H1 (cell line): ENCODE data around the gene POGK. TPM values are rescaled to one million over a fixed set of nuclear protein-coding genes. Genes with fewer than 3 reads are reported as not detected.

ENCODE experiments used
- CTCF ChIA-PET: fragments of 300-600 bp; sonication (Branson Sonifier 250); formaldehyde crosslinking; loops from one replicate; lab custom pipeline; 2021; ENCODE audit not compliant: partially characterized antibody; lab: Charles Lee
- POLR2A ChIA-PET: fragments of 300-600 bp; sonication (Branson Sonifier 250); formaldehyde crosslinking; loops from one replicate; lab custom pipeline; 2021; ENCODE audit warnings: inconsistent platforms; ENCODE audit not compliant: partially characterized antibody; lab: Charles Lee
- DNase-seq, 2 experiments: peaks; one replicate each; pipeline versions ENCODE4 v3.0.0 to v3.0.0-alpha.2; 2010 to 2022; ENCODE audit warnings: low spot score in 2 of 2, low read depth in 1 of 2, mixed read lengths in 1 of 2
- FAIRE-seq: peaks from 2 replicates; lab custom pipeline; 2011; peaks lifted over from hg19 to GRCh38; lab: Jason Lieb, UNC
- H2AFZ ChIP-seq: 2 replicates; pipeline ENCODE4 v1.8.1; 2012; ENCODE audit warnings: low read length, inconsistent platforms
- H2AK5ac ChIP-seq: 2 replicates; pipeline ENCODE4 v1.6.1; 2013; ENCODE audit warnings: low read depth, low read length
- H2BK120ac ChIP-seq: replicated peaks from 2 replicates; pipeline ENCODE3; 2013; ENCODE audit warnings: low read depth, low read length, inconsistent platforms
- H2BK12ac ChIP-seq: 2 replicates; pipeline ENCODE4 v1.6.1; 2013; ENCODE audit warnings: low read depth, low read length
- H2BK15ac ChIP-seq: 2 replicates; pipeline ENCODE4 v1.6.1; 2013; ENCODE audit warnings: low read length
- H2BK20ac ChIP-seq: 2 replicates; pipeline ENCODE4 v1.6.1; 2013; ENCODE audit warnings: low read length
- H2BK5ac ChIP-seq: 2 replicates; pipeline ENCODE4 v1.6.1; 2013; ENCODE audit warnings: low read depth, low read length
- H3K14ac ChIP-seq: 2 replicates; pipeline ENCODE4 v1.6.1; 2013; ENCODE audit warnings: inconsistent platforms; ENCODE audit not compliant: insufficient read length
- H3K18ac ChIP-seq: 2 replicates; pipeline ENCODE4 v1.6.1; 2013; ENCODE audit warnings: low read length; ENCODE audit errors: extremely low read depth
- H3K23ac ChIP-seq: 2 replicates; pipeline ENCODE4 v1.6.1; 2013; ENCODE audit warnings: inconsistent platforms; ENCODE audit not compliant: insufficient read length
- H3K23me2 ChIP-seq: 2 replicates; pipeline ENCODE4 v1.6.1; 2013; ENCODE audit warnings: low read depth, low read length
- H3K27ac ChIP-seq: 2 replicates; pipeline ENCODE4 v1.6.1; 2011; ENCODE audit warnings: low read depth, low read length, inconsistent platforms
- H3K27me3 ChIP-seq, 4 experiments: replicated peaks in 1 of 4; 1 replicate in 1 of 4; 2 replicates in 3 of 4; pipeline versions ENCODE4 v1.6.1 to v1.8.1; 2011 to 2013; ENCODE audit warnings: low read length in 3 of 4, mild to moderate bottlenecking in 3 of 4, inconsistent platforms in 2 of 4, mixed read lengths in 2 of 4, moderate library complexity in 1 of 4; ENCODE audit not compliant: control insufficient read depth in 3 of 4, insufficient read depth in 3 of 4; ENCODE audit errors: extremely low read depth in 1 of 4
- H3K36me3 ChIP-seq, 4 experiments: 2 replicates each; pipeline versions ENCODE4 v1.6.1 to v1.8.1; 2011 to 2013; ENCODE audit warnings: mild to moderate bottlenecking in 4 of 4, low read length in 3 of 4, moderate library complexity in 2 of 4, control low read depth in 1 of 4, inconsistent platforms in 1 of 4; ENCODE audit not compliant: insufficient read depth in 4 of 4, control insufficient read depth in 2 of 4
- H3K4ac ChIP-seq: replicated peaks from 2 replicates; pipeline ENCODE3; 2013; ENCODE audit warnings: low read length, low read depth, mixed read lengths, inconsistent platforms; ENCODE audit not compliant: insufficient read length
- H3K4me1 ChIP-seq, 4 experiments: replicated peaks in 1 of 4; 1 replicate in 1 of 4; 2 replicates in 3 of 4; pipeline versions ENCODE4 v1.6.1 to v1.8.1; 2011 to 2013; ENCODE audit warnings: low read length in 3 of 4, inconsistent platforms in 2 of 4, mixed read lengths in 1 of 4; ENCODE audit not compliant: insufficient read depth in 4 of 4, control insufficient read depth in 3 of 4
- H3K4me2 ChIP-seq, 2 experiments: 2 replicates each; pipeline versions ENCODE4 v1.6.1 to v1.8.1; 2011 to 2013; ENCODE audit warnings: low read depth in 2 of 2, low read length in 2 of 2, control low read depth in 1 of 2, inconsistent platforms in 1 of 2, mild to moderate bottlenecking in 1 of 2; ENCODE audit not compliant: insufficient read depth in 1 of 2
- H3K4me3 ChIP-seq, 4 experiments: fragments of 200-600, 300-600 bp in 1 of 4; sonication (generic), shearing (Covaris generic), sonication (Bioruptor Twin) in 1 of 4; 2 replicates each; pipeline versions ENCODE4 v1.5.1 to v1.8.1; 2011 to 2016; ENCODE audit warnings: low read length in 4 of 4, low read depth in 3 of 4, control low read depth in 2 of 4, inconsistent platforms in 2 of 4, mild to moderate bottlenecking in 2 of 4, mixed read lengths in 1 of 4, moderate library complexity in 1 of 4; ENCODE audit not compliant: insufficient read depth in 2 of 4; ENCODE audit errors: extremely low read depth in 1 of 4
- H3K56ac ChIP-seq: replicated peaks from 2 replicates; pipeline ENCODE3; 2013; ENCODE audit warnings: low read depth, mild to moderate bottlenecking, mixed read lengths, low read length, inconsistent platforms; ENCODE audit not compliant: insufficient read length
- H3K79me1 ChIP-seq: 2 replicates; pipeline ENCODE4 v1.6.1; 2013; ENCODE audit warnings: low read depth, low read length, control low read depth
- H3K79me2 ChIP-seq, 2 experiments: 2 replicates each; pipeline versions ENCODE4 v1.6.1 to v1.8.1; 2012 to 2013; ENCODE audit warnings: low read length in 2 of 2, mild to moderate bottlenecking in 2 of 2, inconsistent platforms in 1 of 2; ENCODE audit not compliant: insufficient read depth in 2 of 2, control insufficient read depth in 1 of 2
- H3K9ac ChIP-seq, 4 experiments: replicated peaks in 1 of 4; 1 replicate in 1 of 4; 2 replicates in 3 of 4; pipeline versions ENCODE4 v1.6.1 to v1.8.1; 2011 to 2013; ENCODE audit warnings: low read depth in 3 of 4, low read length in 3 of 4, control low read depth in 2 of 4, mild to moderate bottlenecking in 2 of 4, moderate library complexity in 2 of 4, inconsistent platforms in 1 of 4; ENCODE audit errors: extremely low read depth in 1 of 4
- H3K9me3 ChIP-seq, 2 experiments: 2 replicates each; pipeline versions ENCODE4 v1.6.1 to v1.8.1; 2012 to 2013; ENCODE audit warnings: mild to moderate bottlenecking in 2 of 2, moderate library complexity in 2 of 2, control low read depth in 1 of 2, inconsistent platforms in 1 of 2, low read depth in 1 of 2, low read length in 1 of 2, mixed read lengths in 1 of 2; ENCODE audit not compliant: insufficient read depth in 2 of 2
- H4K20me1 ChIP-seq, 2 experiments: replicated peaks in 1 of 2; 2 replicates each; pipeline versions ENCODE3 to v1.8.1; 2011 to 2013; ENCODE audit warnings: inconsistent platforms in 2 of 2, low read length in 2 of 2, mild to moderate bottlenecking in 1 of 2; ENCODE audit not compliant: insufficient read depth in 2 of 2, control insufficient read depth in 1 of 2
- H4K5ac ChIP-seq: 2 replicates; pipeline ENCODE4 v1.6.1; 2013; ENCODE audit warnings: low read length, low read depth, mixed read lengths, inconsistent platforms; ENCODE audit not compliant: insufficient read length
- H4K8ac ChIP-seq: 2 replicates; pipeline ENCODE4 v1.8.0; 2013; ENCODE audit warnings: mild to moderate bottlenecking, moderate library complexity, low read length, inconsistent platforms; ENCODE audit not compliant: insufficient read depth; ENCODE audit errors: extremely low read depth
- H4K91ac ChIP-seq: replicated peaks from 2 replicates; pipeline ENCODE3; 2013; ENCODE audit warnings: low read length, mixed read lengths, inconsistent platforms; ENCODE audit not compliant: insufficient read length
- ASH2L ChIP-seq: fragments of 200-600, 300-600 bp; sonication (generic); IDR thresholded peaks from one replicate; pipeline ENCODE4 v1.7.1; 2017; ENCODE audit warnings: low read length
- EZH2 ChIP-seq: fragments of 200-600 bp; sonication (generic); IDR thresholded peaks from 2 replicates; pipeline ENCODE4 v1.7.1; 2012; ENCODE audit warnings: low read depth, mild to moderate bottlenecking, moderate library complexity, low read length, inconsistent platforms; ENCODE audit not compliant: severe bottlenecking
- GTF2F1 ChIP-seq: IDR thresholded peaks from 2 replicates; pipeline ENCODE4 v1.6.1; 2012; ENCODE audit warnings: low read depth, low read length, improper control_type of control experiment, borderline replicate concordance
- NRF1 ChIP-seq: IDR thresholded peaks from 2 replicates; pipeline ENCODE4 v1.6.1; 2011; ENCODE audit warnings: mild to moderate bottlenecking, low read depth, low read length, improper control_type of control experiment
- SUZ12 ChIP-seq: fragments of 200-600 bp; sonication (generic); IDR thresholded peaks from 2 replicates; pipeline ENCODE4 v1.6.1; 2012; ENCODE audit warnings: mild to moderate bottlenecking, inconsistent platforms, low read length, moderate library complexity, mixed read lengths
- TBP ChIP-seq: IDR thresholded peaks from 2 replicates; pipeline ENCODE4 v1.6.1; 2011; ENCODE audit warnings: low read depth, low read length, improper control_type of control experiment
- WGBS, 2 experiments: shearing (Covaris generic) in 1 of 2; methylation state at CpG; one replicate each; pipeline versions ENCODE4 v1.1.6 to v1.1.7; 2013 to 2015; ENCODE audit warnings: low lambda C conversion rate in 2 of 2, mixed read lengths in 2 of 2, inconsistent platforms in 1 of 2, low coverage in 1 of 2, missing lambda C conversion rate in 1 of 2; ENCODE audit not compliant: insufficient replicate concordance in 2 of 2, insufficient coverage in 1 of 2, insufficient read length in 1 of 2; ENCODE audit errors: extremely low coverage in 1 of 2, missing lambda C conversion rate in 1 of 2; 5-methylcytosine and 5-hydroxymethylcytosine counted together
- polyA plus RNA-seq, 7 experiments: library from polyadenylated mRNA; depleted of rRNA in 3 of 7; stranded (reverse) in 5 of 7; unstranded in 2 of 7; fragments of >200 nt in 5 of 7; fragments of 200-250 nt in 2 of 7; gene quantifications; 1 replicate in 5 of 7; 2 replicates in 1 of 7; 4 replicates in 1 of 7; pipeline versions ENCODE4 v1.2.1 to v1.2.3, GENCODE V29; 2011 to 2013; ENCODE audit warnings: missing spikeins in 2 of 7, mixed read lengths in 2 of 7
- total RNA-seq: library from RNA; stranded (reverse); fragmentation: NEBNext Ultra II Directional; extraction: Animal tissue kit (Norgen Biotek cat#: 25700); gene quantifications from 2 replicates; pipeline ENCODE4 v1.2.1, GENCODE V29; 2021
- TF ChIP-seq, protein P1 (sequence below): IDR thresholded peaks from 2 replicates; pipeline ENCODE4 v1.6.1; 2012; ENCODE audit warnings: inconsistent platforms

Gene POGK
- total and polyA plus RNA-seq, 2 of the 8 experiments (the other 6 are each of a cell fraction or from before 2014, with no cell fraction given): 16.9 to 40.3 TPM

DNA sequence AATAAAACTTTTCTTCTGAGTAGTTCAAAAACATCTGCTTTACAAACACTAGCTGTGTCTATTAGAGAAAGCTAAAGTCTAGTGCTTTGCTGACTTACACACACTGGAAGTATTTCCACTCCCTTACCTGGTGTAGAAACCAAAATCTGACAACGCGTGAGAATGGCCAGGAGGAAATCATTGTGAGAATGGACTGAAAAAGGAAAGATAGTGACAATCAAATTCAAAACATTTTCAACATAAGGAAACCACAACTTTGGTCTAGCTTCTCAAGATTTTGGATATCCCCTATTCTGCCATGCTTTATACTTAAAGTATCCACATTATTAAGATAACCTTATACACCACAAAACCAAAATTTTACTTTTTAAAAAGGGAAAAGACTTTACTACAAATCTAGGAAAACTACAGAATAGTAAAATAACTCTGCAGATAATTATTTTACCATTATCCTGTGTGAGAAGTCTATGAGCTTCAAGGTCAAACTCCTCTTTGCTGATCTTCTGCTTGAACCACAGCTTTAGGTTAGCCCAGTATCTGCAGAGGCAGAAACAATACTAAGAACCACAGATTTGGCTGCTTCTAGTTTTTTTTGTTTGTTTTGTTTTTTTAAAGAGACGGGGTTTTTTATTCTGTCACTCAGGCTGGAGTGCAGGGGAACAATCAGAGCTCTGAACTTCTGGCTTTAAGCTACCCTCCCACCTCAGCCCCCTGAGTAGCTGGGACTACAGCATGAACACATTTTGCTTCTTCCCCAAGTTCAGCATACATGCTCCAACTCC is 30.2 kb downstream of the POGK start:
- Histone ChIP-seq H3K27me3 (no peaks in the 10 kb centered on the region), H3K23ac (no peak overlapping the region), H2BK15ac (no peak overlapping the region), H3K36me3 (peaks cover 0 to 33% (median 19%) of the 10 kb centered on the region in 4 experiments; a peak in 5 of 8 replicates), H2BK120ac (no peak overlapping the region), H3K4me3 (no peak overlapping the region), H4K91ac (no peak overlapping the region), H3K4ac (no peak overlapping the region), H4K8ac (no peak overlapping the region), H3K23me2 (no peaks in the 10 kb centered on the region), H3K9ac (no peak overlapping the region), H2BK12ac (no peak overlapping the region), H3K79me2 (peaks cover 3 to 67% of the 10 kb centered on the region in 2 experiments; a peak in 3 of 4 replicates), H3K4me1 (peaks cover 0 to 7% (median 1%) of the 10 kb centered on the region in 4 experiments; a peak in 3 of 7 replicates), H2AK5ac (no peak overlapping the region), H2BK5ac (no peak overlapping the region), H4K20me1 (peaks cover 0 to 11% of the 10 kb centered on the region in 2 experiments), H3K79me1 (peaks cover 7% of the 10 kb centered on the region; the same call in 1 of the 2 replicates), H3K9me3 (no peaks in the 10 kb centered on the region), H3K56ac (no peak overlapping the region), H3K27ac (no peak overlapping the region), H2BK20ac (no peak overlapping the region), H3K18ac (no peak overlapping the region), H2AFZ (no peak overlapping the region), H3K14ac (no peak overlapping the region), H4K5ac (no peak overlapping the region), H3K4me2 (no peak overlapping the region)
- CTCF ChIA-PET: interaction anchor here (0.7 to 1.6 kb wide), 5 partner anchors 15 to 778 kb away, joined by 3 to 7 read pairs (median 4); partner anchors contain the start of gene ILDR2
- WGBS, 2 experiments: 94% methylated on average over 3 of the region's 3 CpGs; no CpG with 5 or more reads in 1 of the 2 experiments
- FAIRE-seq (no peak), DNase-seq (no peak)
- POLR2A ChIA-PET: interaction anchor here (0.6 to 1.9 kb wide), 4 partner anchors 11 to 218 kb away, joined by 3 to 7 read pairs (median 4); no protein-coding TSS in a partner anchor
- TF ChIP-seq NRF1 (no peak), SUZ12 (no peak), GTF2F1 (no peak), ASH2L (no peak), EZH2 (no peak), TBP (no peak)
- TF ChIP-seq, protein P1, sequence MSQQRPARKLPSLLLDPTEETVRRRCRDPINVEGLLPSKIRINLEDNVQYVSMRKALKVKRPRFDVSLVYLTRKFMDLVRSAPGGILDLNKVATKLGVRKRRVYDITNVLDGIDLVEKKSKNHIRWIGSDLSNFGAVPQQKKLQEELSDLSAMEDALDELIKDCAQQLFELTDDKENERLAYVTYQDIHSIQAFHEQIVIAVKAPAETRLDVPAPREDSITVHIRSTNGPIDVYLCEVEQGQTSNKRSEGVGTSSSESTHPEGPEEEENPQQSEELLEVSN: no peak
